Stimulated activated CD8-positive, alpha-beta memory T cell treated with anti-CD3 and anti-CD28 coated beads, Interleukin-4, amount 100 ng/mL, for 24 hours (primary cell): ENCODE measurements around the gene DOCK9.

Source experiments
- DNase-seq: peaks from one replicate; pipeline ENCODE4 v3.0.0-alpha.2; 2020; ENCODE audit warnings: low read depth

The DOCK9 gene

GRCh38 chr13:98945863-98946605 lies 31.8 kb downstream of the DOCK9 start:
- DNase-seq, result no peak

- no peak for DNase-seq
Measured at GRCh38 chr13:98944336-98944735, 33.5 kb downstream of the DOCK9 start.

- DNase-seq, result no peak
Measured at GRCh38 chr13:98942997-98943396, 34.9 kb downstream of the DOCK9 start.

GRCh38 chr13:98942485-98942884 lies 35.4 kb downstream of the DOCK9 start:
- DNase-seq, result no peak

GRCh38 chr13:98941536-98941935 lies 36.3 kb downstream of the DOCK9 start:
- no peak for DNase-seq

- no peak for DNase-seq
Measured at GRCh38 chr13:98941126-98941525, 36.7 kb downstream of the DOCK9 start.

- no peak for DNase-seq
Measured at GRCh38 chr13:98940325-98941001, 37.4 kb downstream of the DOCK9 start.

GRCh38 chr13:98939660-98940191 lies 38.1 kb downstream of the DOCK9 start:
- no peak for DNase-seq

- DNase-seq, result no peak
Measured at GRCh38 chr13:98938801-98939200, 39.1 kb downstream of the DOCK9 start.

- DNase-seq, result no peak
Measured at GRCh38 chr13:98937911-98938381, 39.9 kb downstream of the DOCK9 start.

GRCh38 chr13:98934243-98934642 lies 43.6 kb downstream of the DOCK9 start:
- no peak for DNase-seq

- no peak for DNase-seq
Measured at GRCh38 chr13:98930151-98930591, 47.7 kb downstream of the DOCK9 start.

GRCh38 chr13:98927951-98928927 lies 49.6 kb downstream of the DOCK9 start:
- DNase-seq, result no peak

GRCh38 chr13:98925949-98926348 lies 51.9 kb downstream of the DOCK9 start:
- no peak for DNase-seq

- no peak for DNase-seq
Measured at GRCh38 chr13:98923641-98924397, 54.0 kb downstream of the DOCK9 start.

GRCh38 chr13:98922306-98922705 lies 55.6 kb downstream of the DOCK9 start:
- no peak for DNase-seq

- DNase-seq, result no peak
Measured at GRCh38 chr13:98921786-98922185, 56.1 kb downstream of the DOCK9 start.

- DNase-seq, result no peak
Measured at GRCh38 chr13:98921015-98921580, 56.8 kb downstream of the DOCK9 start.

GRCh38 chr13:98919566-98919965 lies 58.3 kb downstream of the DOCK9 start:
- DNase-seq, result peak; percentile 6

GRCh38 chr13:98918771-98919170 lies 59.1 kb downstream of the DOCK9 start:
- no peak for DNase-seq

GRCh38 chr13:98917116-98917515 lies 60.7 kb downstream of the DOCK9 start:
- DNase-seq, result no peak
